Fibroblast of the aortic adventitia (primary cell): ENCODE measurements around the gene CDKN1A. TPM values are rescaled to one million over a fixed set of nuclear protein-coding genes. Genes with fewer than 3 reads are reported as not detected.
A peak's percentile ranks its signal among the peaks of the same experiment; 100 is the strongest.

Source experiments
- DNase-seq: peaks from one replicate; pipeline ENCODE4 v3.0.0-alpha.2; 2010; ENCODE audit warnings: low read depth
- H3K4me3 ChIP-seq: 2 replicates; pipeline ENCODE4 v1.5.1; 2011; ENCODE audit warnings: low read depth, mild to moderate bottlenecking, control low read depth, low read length, moderate library complexity
- CTCF ChIP-seq: IDR thresholded peaks from 2 replicates; pipeline ENCODE4 v1.5.1; 2011; ENCODE audit warnings: mild to moderate bottlenecking, low read length, control low read depth, inconsistent platforms; ENCODE audit not compliant: insufficient read depth
- total RNA-seq: library from RNA; depleted of rRNA; stranded (reverse); fragments of >200 nt; gene quantifications from 2 replicates; pipeline ENCODE4 v1.2.3, GENCODE V29; 2012; ENCODE audit warnings: low replicate concordance

Gene CDKN1A
- total RNA-seq, 1 donor: 246 TPM

GRCh38 chr6:36636283-36636682 lies 42.2 kb upstream of the CDKN1A start:
- TF ChIP-seq CTCF: no peak
- DNase-seq: no peak
- no peak overlapping the region for H3K4me3 ChIP-seq

- no peak for DNase-seq
- TF ChIP-seq CTCF: no peak
- no peak overlapping the region for H3K4me3 ChIP-seq
These were observed 41.7 kb upstream of the CDKN1A start for GRCh38 chr6:36636687-36637418.

- TF ChIP-seq CTCF: no peak
- no peak for DNase-seq
- H3K4me3 ChIP-seq: no peak overlapping the region
These were observed 39.9 kb upstream of the CDKN1A start for GRCh38 chr6:36638579-36638978.

GRCh38 chr6:36639171-36639808 lies 39.2 kb upstream of the CDKN1A start:
- no peak for TF ChIP-seq CTCF
- H3K4me3 ChIP-seq: no peak overlapping the region
- DNase-seq: no peak

- H3K4me3 ChIP-seq: no peak overlapping the region
- TF ChIP-seq CTCF: no peak
- DNase-seq: no peak
These were observed 37.0 kb upstream of the CDKN1A start for GRCh38 chr6:36641543-36641942.

- no peak overlapping the region for H3K4me3 ChIP-seq
- peak; percentile 92 for DNase-seq
- no peak for TF ChIP-seq CTCF
These were observed 35.3 kb upstream of the CDKN1A start for GRCh38 chr6:36642913-36643817.
